Measurements from ENCODE around the gene PSPH.

GRCh38 chr7:56023500-56023899, 27.7 kb downstream of the PSPH start:
- TF ChIP-seq CTCF (IDR thresholded peaks at IDR 0.05) (no peak), POLR2A (IDR thresholded peaks at IDR 0.05) (no peak)
